OCI-LY3 (cell line): ENCODE results near the gene RAX2.

Experiments used
- H2AFZ ChIP-seq: fragments of 200-600, 300-600 bp; shearing (Covaris generic); 2 replicates; pipeline ENCODE4 v1.6.0; 2014; ENCODE audit warnings: antibody characterized with exemption, low read depth, low read length
- H3K27ac ChIP-seq: fragments of 200-600, 300-600 bp; sonication (generic); 2 replicates; pipeline ENCODE4 v1.5.1; 2014; ENCODE audit warnings: mild to moderate bottlenecking, low read length, moderate library complexity, mixed read lengths
- H3K27me3 ChIP-seq: fragments of 200-600, 300-600 bp; sonication (generic); 2 replicates; pipeline ENCODE4 v1.6.1; 2014; ENCODE audit warnings: low read depth, low read length, mixed read lengths
- H3K36me3 ChIP-seq: fragments of 200-600, 300-600 bp; sonication (generic); replicated peaks from 2 replicates; pipeline ENCODE3; 2014; ENCODE audit warnings: low read depth, low read length, mixed read lengths
- H3K4me1 ChIP-seq: fragments of 300-600, 200-600 bp; sonication (generic); 2 replicates; pipeline ENCODE4 v1.6.1; 2014; ENCODE audit warnings: low read length, mixed read lengths
- H3K4me2 ChIP-seq: fragments of 200-600, 300-600 bp; sonication (generic); 2 replicates; pipeline ENCODE4 v1.6.1; 2014; ENCODE audit warnings: low read length, mixed read lengths
- H3K4me3 ChIP-seq: fragments of 300-600, 200-600 bp; sonication (generic); 2 replicates; pipeline ENCODE4 v1.5.1; 2014; ENCODE audit warnings: antibody characterized with exemption, mild to moderate bottlenecking, low read length, moderate library complexity
- H3K79me2 ChIP-seq: fragments of 300-600, 200-600 bp; shearing (Covaris generic); 2 replicates; pipeline ENCODE4 v1.6.1; 2014; ENCODE audit warnings: mild to moderate bottlenecking, low read length, mixed read lengths
- H3K9ac ChIP-seq: fragments of 300-600, 200-600 bp; shearing (Covaris generic); 2 replicates; pipeline ENCODE4 v1.6.0; 2014; ENCODE audit warnings: mild to moderate bottlenecking, low read length, moderate library complexity
- H3K9me3 ChIP-seq: fragments of 200-600, 300-600 bp; shearing (Covaris generic); 2 replicates; pipeline ENCODE4 v1.6.1; 2014; ENCODE audit warnings: low read length, mixed read lengths; ENCODE audit not compliant: insufficient read depth
- H4K20me1 ChIP-seq: fragments of 200-600, 300-600 bp; sonication (generic); 2 replicates; pipeline ENCODE4 v1.6.1; 2016; ENCODE audit warnings: low read length, mixed read lengths; ENCODE audit not compliant: insufficient read depth
- EZH2phosphoT487 ChIP-seq: fragments of 200-600 bp; shearing (Covaris generic); IDR thresholded peaks from 2 replicates; pipeline ENCODE4 v1.6.1; 2018; ENCODE audit warnings: antibody characterized with exemption, mixed run types, low read depth
- TF ChIP-seq, protein P1 (sequence below): fragments of 200-600, 300-600 bp; sonication (generic); IDR thresholded peaks from 2 replicates; pipeline ENCODE4 v1.5.1; 2014; ENCODE audit warnings: antibody characterized with exemption, low read length, low read depth

Gene RAX2

DNA sequence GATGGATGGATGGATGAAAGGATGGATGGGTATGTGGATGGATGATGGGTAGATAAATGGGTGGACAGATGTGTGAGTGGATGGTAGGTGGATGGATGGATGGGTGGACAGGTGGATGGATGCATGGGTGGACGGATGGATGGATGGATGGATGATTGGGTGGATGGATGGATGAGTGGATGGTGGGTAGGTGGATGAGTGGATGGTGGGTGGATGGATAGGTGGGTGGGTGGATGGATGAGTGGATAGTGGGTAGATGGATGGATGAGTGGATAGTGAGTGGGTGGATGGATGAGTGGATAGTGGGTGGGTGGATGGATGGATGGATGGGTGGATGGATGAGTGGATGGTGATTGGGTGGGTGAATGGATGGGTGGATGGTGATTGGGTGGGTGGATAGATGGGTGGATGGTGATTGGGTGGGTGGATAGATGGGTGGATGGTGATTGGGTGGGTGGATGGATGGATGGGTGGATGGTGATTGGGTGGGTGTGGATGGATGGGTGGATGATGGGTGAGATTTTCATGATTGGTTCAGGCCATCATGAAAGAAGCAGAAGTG is 4.5 kb upstream of the RAX2 start:
- Histone ChIP-seq H4K20me1 (no peaks in the 10 kb centered on the region), H3K79me2 (no peaks in the 10 kb centered on the region), H3K9me3 (peaks cover 7% of the 10 kb centered on the region; the same call in 1 of the 2 replicates), H3K36me3 (no peaks in the 10 kb centered on the region), H3K27me3 (no peaks in the 10 kb centered on the region), H3K4me3 (no peak overlapping the region), H3K4me1 (no peaks in the 10 kb centered on the region), H2AFZ (no peak overlapping the region), H3K4me2 (no peak overlapping the region), H3K27ac (no peak overlapping the region), H3K9ac (no peak overlapping the region)
- TF ChIP-seq, protein P1, sequence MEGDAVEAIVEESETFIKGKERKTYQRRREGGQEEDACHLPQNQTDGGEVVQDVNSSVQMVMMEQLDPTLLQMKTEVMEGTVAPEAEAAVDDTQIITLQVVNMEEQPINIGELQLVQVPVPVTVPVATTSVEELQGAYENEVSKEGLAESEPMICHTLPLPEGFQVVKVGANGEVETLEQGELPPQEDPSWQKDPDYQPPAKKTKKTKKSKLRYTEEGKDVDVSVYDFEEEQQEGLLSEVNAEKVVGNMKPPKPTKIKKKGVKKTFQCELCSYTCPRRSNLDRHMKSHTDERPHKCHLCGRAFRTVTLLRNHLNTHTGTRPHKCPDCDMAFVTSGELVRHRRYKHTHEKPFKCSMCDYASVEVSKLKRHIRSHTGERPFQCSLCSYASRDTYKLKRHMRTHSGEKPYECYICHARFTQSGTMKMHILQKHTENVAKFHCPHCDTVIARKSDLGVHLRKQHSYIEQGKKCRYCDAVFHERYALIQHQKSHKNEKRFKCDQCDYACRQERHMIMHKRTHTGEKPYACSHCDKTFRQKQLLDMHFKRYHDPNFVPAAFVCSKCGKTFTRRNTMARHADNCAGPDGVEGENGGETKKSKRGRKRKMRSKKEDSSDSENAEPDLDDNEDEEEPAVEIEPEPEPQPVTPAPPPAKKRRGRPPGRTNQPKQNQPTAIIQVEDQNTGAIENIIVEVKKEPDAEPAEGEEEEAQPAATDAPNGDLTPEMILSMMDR = no peak
- TF ChIP-seq EZH2phosphoT487 = no peak

DNA sequence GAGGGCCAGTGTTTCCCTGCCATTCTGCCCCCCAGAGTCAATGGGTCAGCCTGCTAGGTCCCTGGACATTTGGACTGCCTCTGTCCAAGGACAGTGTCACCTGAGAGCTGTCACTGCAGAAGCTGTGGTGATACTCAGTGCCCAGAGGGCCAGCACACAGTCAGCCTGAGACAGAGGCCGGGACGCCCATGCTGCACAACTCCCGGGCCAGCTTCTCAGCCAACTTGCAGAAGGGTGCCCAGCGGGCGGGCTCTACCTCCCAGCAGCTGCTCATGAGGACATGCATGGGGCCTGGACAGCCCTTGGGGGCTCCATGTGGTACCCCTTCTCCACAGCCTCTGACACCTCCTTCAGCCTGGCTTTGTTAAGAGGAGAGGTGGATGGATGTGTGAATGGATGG is 3.8 kb upstream of the RAX2 start:
- Histone ChIP-seq H3K4me3 (no peak overlapping the region), H3K4me2 (no peak overlapping the region), H3K36me3 (no peaks in the 10 kb centered on the region), H2AFZ (no peak overlapping the region), H3K9ac (no peak overlapping the region), H3K27me3 (no peaks in the 10 kb centered on the region), H3K9me3 (0 out of 2 replicates have a peak, but pooled peaks cover under 1% of the 10 kb centered on the region), H3K27ac (no peak overlapping the region), H3K4me1 (no peaks in the 10 kb centered on the region), H3K79me2 (no peaks in the 10 kb centered on the region), H4K20me1 (no peaks in the 10 kb centered on the region)
- no peak for TF ChIP-seq EZH2phosphoT487

DNA sequence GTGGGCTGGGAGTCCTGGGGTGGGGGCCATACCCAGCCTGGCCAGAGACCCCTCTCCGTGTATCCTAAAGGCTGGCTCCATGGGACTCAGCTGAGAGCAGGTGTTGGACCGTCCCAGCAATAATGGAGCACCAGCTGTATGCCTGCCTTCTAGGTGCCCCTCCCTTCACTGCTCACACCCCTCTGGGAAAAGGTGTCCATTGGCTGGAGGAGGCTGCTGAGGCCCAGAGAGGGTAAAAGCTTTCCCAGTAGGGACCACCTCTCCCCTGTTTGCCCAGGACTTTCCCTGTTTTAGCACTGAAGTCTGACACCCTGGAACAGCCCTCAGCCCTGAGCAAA is 3.3 kb upstream of the RAX2 start:
- Histone ChIP-seq H3K4me2 (no peak overlapping the region), H2AFZ (no peak overlapping the region), H3K27me3 (no peaks in the 10 kb centered on the region), H3K4me3 (no peak overlapping the region), H3K9ac (no peak overlapping the region), H3K27ac (no peak overlapping the region), H3K79me2 (no peaks in the 10 kb centered on the region), H3K9me3 (no peaks in the 10 kb centered on the region), H3K36me3 (no peaks in the 10 kb centered on the region), H3K4me1 (no peaks in the 10 kb centered on the region), H4K20me1 (no peaks in the 10 kb centered on the region)
- TF ChIP-seq, protein P1 = no peak
- TF ChIP-seq EZH2phosphoT487 = no peak

DNA sequence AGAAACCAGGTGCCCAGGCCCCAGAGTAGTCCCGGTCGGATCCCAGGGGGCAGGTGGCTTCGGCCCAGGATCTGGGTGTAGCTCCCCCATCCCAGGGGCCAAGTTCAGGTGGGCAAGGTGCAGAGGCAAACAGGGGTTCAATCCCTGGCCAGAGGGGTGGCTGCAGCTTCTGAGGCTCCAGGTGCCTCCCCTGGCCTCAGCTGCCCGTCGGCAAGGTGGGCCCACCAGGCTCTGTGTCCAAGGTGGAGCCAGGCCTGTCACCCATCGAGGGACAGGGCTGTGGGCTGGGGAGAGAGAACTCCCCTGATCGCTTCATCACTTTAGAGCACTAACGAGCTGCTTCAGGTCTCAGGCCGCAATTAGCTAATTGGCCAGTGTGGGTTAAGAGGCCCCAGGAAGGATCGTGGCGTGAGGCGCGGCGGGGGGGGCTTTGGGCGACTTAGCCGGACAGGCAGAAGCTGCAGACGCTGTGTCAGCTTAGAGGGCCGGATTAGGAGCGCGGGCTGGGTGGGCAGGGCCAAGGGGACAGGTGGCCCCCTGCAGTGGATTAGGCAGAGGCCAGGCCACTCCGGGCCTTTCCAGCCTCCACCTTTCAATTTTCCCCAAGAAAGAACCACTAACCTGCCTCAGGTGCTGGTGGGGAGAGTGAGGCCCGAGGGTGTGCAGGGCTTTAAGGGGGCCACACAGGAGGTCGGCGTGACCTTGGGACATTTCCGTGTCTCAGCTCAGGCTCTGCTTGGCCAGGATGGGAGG is 2.8 kb upstream of the RAX2 start:
- no peak overlapping the region for H3K4me2 ChIP-seq
- H3K9ac ChIP-seq = no peak overlapping the region
- no peaks in the 10 kb centered on the region for H3K36me3 ChIP-seq
- no peak for TF ChIP-seq EZH2phosphoT487
- TF ChIP-seq, protein P1 = no peak
- H3K27me3 ChIP-seq = no peaks in the 10 kb centered on the region
- H3K4me1 ChIP-seq = no peaks in the 10 kb centered on the region
- H3K9me3 ChIP-seq = no peaks in the 10 kb centered on the region
- H3K79me2 ChIP-seq = no peaks in the 10 kb centered on the region
- no peak overlapping the region for H3K4me3 ChIP-seq
- no peak overlapping the region for H3K27ac ChIP-seq
- H4K20me1 ChIP-seq = no peaks in the 10 kb centered on the region
- no peak overlapping the region for H2AFZ ChIP-seq
